Central memory CD8-positive, alpha-beta T cell (primary cell): ENCODE results near the gene MDFI.

ENCODE experiments used
- ATAC-seq: fragments of 150-1000 bp; cut with Tn5 transposase; replicated peaks from 2 replicates; pipeline ENCODE4 v1.10.0; 2022; ENCODE audit warnings: mild to moderate bottlenecking, moderate FRiP score, moderate number of reproducible peaks; ENCODE audit not compliant: poor library complexity, severe bottlenecking; ENCODE audit errors: extremely low read depth
- DNase-seq, 2 donors: peaks; one replicate each; pipeline ENCODE4 v3.0.0; 2021; ENCODE audit warnings: low spot score in 2 of 2
- H3K27ac Mint-ChIP-seq: one replicate; pipeline ENCODE4 v1.8.0; 2022; ENCODE audit warnings: low read depth, mild to moderate bottlenecking, moderate library complexity, mixed read lengths
- H3K27me3 Mint-ChIP-seq: one replicate; pipeline ENCODE4 v1.8.0; 2022; ENCODE audit warnings: mixed read lengths
- H3K36me3 Mint-ChIP-seq: one replicate; pipeline ENCODE4 v1.8.0; 2022; ENCODE audit warnings: mild to moderate bottlenecking, moderate library complexity, mixed read lengths; ENCODE audit not compliant: insufficient read depth
- H3K4me1 Mint-ChIP-seq: one replicate; pipeline ENCODE4 v1.8.0; 2022; ENCODE audit warnings: mixed read lengths
- H3K4me3 Mint-ChIP-seq: one replicate; pipeline ENCODE4 v1.8.0; 2022; ENCODE audit warnings: mild to moderate bottlenecking, moderate library complexity, mixed read lengths
- H3K9me3 Mint-ChIP-seq: one replicate; pipeline ENCODE4 v1.8.0; 2022; ENCODE audit warnings: mixed read lengths

The MDFI gene

GRCh38 chr6:41640426-41640825, 2.2 kb downstream of the MDFI start:
- Mint-ChIP-seq H3K4me3 (no peak overlapping the region), H3K36me3 (peaks cover 2% of the 10 kb centered on the region), H3K9me3 (no peaks in the 10 kb centered on the region), H3K27me3 (peaks cover 77% of the 10 kb centered on the region), H3K27ac (no peak overlapping the region), H3K4me1 (peaks cover 8% of the 10 kb centered on the region)
- DNase-seq: no peak
- ATAC-seq: no peak

GRCh38 chr6:41641352-41641925, 3.2 kb downstream of the MDFI start:
- peaks cover 4% of the 10 kb centered on the region for H3K36me3 Mint-ChIP-seq
- H3K4me3 Mint-ChIP-seq: no peak overlapping the region
- no peak overlapping the region for H3K27ac Mint-ChIP-seq
- peaks cover 8% of the 10 kb centered on the region for H3K4me1 Mint-ChIP-seq
- H3K27me3 Mint-ChIP-seq: peaks cover 77% of the 10 kb centered on the region
- DNase-seq (no peak), ATAC-seq (no peak)
- no peaks in the 10 kb centered on the region for H3K9me3 Mint-ChIP-seq

- DNase-seq (no peak), ATAC-seq (no peak)
- H3K27ac Mint-ChIP-seq: no peak overlapping the region
- H3K4me3 Mint-ChIP-seq: no peak overlapping the region
- no peaks in the 10 kb centered on the region for H3K9me3 Mint-ChIP-seq
- peaks cover 8% of the 10 kb centered on the region for H3K4me1 Mint-ChIP-seq
- H3K27me3 Mint-ChIP-seq: peaks cover 73% of the 10 kb centered on the region
- H3K36me3 Mint-ChIP-seq: peaks cover 4% of the 10 kb centered on the region
These were observed 4.1 kb downstream of the MDFI start for GRCh38 chr6:41642090-41642959.

GRCh38 chr6:41642960-41643898, 5.0 kb downstream of the MDFI start:
- peaks cover 4% of the 10 kb centered on the region for H3K36me3 Mint-ChIP-seq
- peaks cover 64% of the 10 kb centered on the region for H3K27me3 Mint-ChIP-seq
- ATAC-seq (no peak), DNase-seq (no peak)
- peaks cover 4% of the 10 kb centered on the region for H3K4me1 Mint-ChIP-seq
- H3K9me3 Mint-ChIP-seq: no peaks in the 10 kb centered on the region
- H3K4me3 Mint-ChIP-seq: no peak overlapping the region
- no peak overlapping the region for H3K27ac Mint-ChIP-seq

GRCh38 chr6:41643899-41644269, 5.6 kb downstream of the MDFI start:
- H3K36me3 Mint-ChIP-seq: peaks cover 4% of the 10 kb centered on the region
- H3K4me1 Mint-ChIP-seq: peaks cover 4% of the 10 kb centered on the region
- ATAC-seq (no peak), DNase-seq (no peak)
- H3K27me3 Mint-ChIP-seq: peaks cover 60% of the 10 kb centered on the region
- no peak overlapping the region for H3K27ac Mint-ChIP-seq
- no peak overlapping the region for H3K4me3 Mint-ChIP-seq
- no peaks in the 10 kb centered on the region for H3K9me3 Mint-ChIP-seq

GRCh38 chr6:41644297-41644879, 6.1 kb downstream of the MDFI start:
- H3K4me3 Mint-ChIP-seq: no peak overlapping the region
- ATAC-seq: no peak
- peaks cover 2% of the 10 kb centered on the region for H3K36me3 Mint-ChIP-seq
- no peak for DNase-seq
- H3K9me3 Mint-ChIP-seq: no peaks in the 10 kb centered on the region
- H3K4me1 Mint-ChIP-seq: peaks cover 4% of the 10 kb centered on the region
- no peak overlapping the region for H3K27ac Mint-ChIP-seq
- peaks cover 55% of the 10 kb centered on the region for H3K27me3 Mint-ChIP-seq

- no peak for DNase-seq
- Mint-ChIP-seq H3K27ac (no peak overlapping the region), H3K27me3 (peaks cover 48% of the 10 kb centered on the region), H3K9me3 (no peaks in the 10 kb centered on the region), H3K36me3 (peaks cover 2% of the 10 kb centered on the region), H3K4me3 (no peak overlapping the region), H3K4me1 (peaks cover 4% of the 10 kb centered on the region)
- no peak for ATAC-seq
These were observed 6.8 kb downstream of the MDFI start for GRCh38 chr6:41645007-41645618.

GRCh38 chr6:41646026-41646795, 7.9 kb downstream of the MDFI start:
- Mint-ChIP-seq H3K9me3 (no peaks in the 10 kb centered on the region), H3K4me3 (no peak overlapping the region), H3K27me3 (peaks cover 37% of the 10 kb centered on the region), H3K4me1 (peaks cover 4% of the 10 kb centered on the region), H3K27ac (no peak overlapping the region), H3K36me3 (peaks cover 2% of the 10 kb centered on the region)
- ATAC-seq (no peak), DNase-seq (no peak)

GRCh38 chr6:41647061-41647511, 8.8 kb downstream of the MDFI start:
- peaks cover 2% of the 10 kb centered on the region for H3K36me3 Mint-ChIP-seq

GRCh38 chr6:41648070-41648585, 9.9 kb downstream of the MDFI start:
- Mint-ChIP-seq H3K4me1 (peaks cover 2% of the 10 kb centered on the region), H3K9me3 (no peaks in the 10 kb centered on the region), H3K27ac (no peak overlapping the region), H3K4me3 (no peak overlapping the region), H3K27me3 (peaks cover 31% of the 10 kb centered on the region), H3K36me3 (peaks cover 2% of the 10 kb centered on the region)
- ATAC-seq: no peak
- no peak for DNase-seq

More at GRCh38 chr6:41647061-41647511, 8.8 kb downstream of the MDFI start:
- no peak for DNase-seq
- Mint-ChIP-seq H3K27me3 (peaks cover 36% of the 10 kb centered on the region), H3K9me3 (no peaks in the 10 kb centered on the region), H3K4me1 (peaks cover 4% of the 10 kb centered on the region), H3K27ac (no peak overlapping the region), H3K4me3 (no peak overlapping the region)
- ATAC-seq: no peak

GRCh38 chr6:41648921-41649320, 10.7 kb downstream of the MDFI start:
- H3K4me3 Mint-ChIP-seq: no peak overlapping the region
- no peak overlapping the region for H3K27ac Mint-ChIP-seq
- peaks cover 2% of the 10 kb centered on the region for H3K36me3 Mint-ChIP-seq

More at GRCh38 chr6:41648921-41649320, 10.7 kb downstream of the MDFI start:
- Mint-ChIP-seq H3K9me3 (no peaks in the 10 kb centered on the region), H3K27me3 (peaks cover 31% of the 10 kb centered on the region), H3K4me1 (no peaks in the 10 kb centered on the region)
- DNase-seq (no peak), ATAC-seq (no peak)
